DOHH2 (cell line): ENCODE measurements around the gene AGXT.

Experiments
- H3F3A ChIP-seq: fragments of 200-600 bp; sonication (generic), shearing (Covaris generic); 2 replicates; pipeline ENCODE4 v1.6.0; 2016; ENCODE audit warnings: antibody characterized with exemption, mild to moderate bottlenecking; ENCODE audit not compliant: control insufficient read depth, insufficient read depth
- H3K27ac ChIP-seq: fragments of 200-600 bp; sonication (generic); 2 replicates; pipeline ENCODE4 v1.5.1; 2014; ENCODE audit warnings: low read depth, mild to moderate bottlenecking, low read length, moderate library complexity
- H3K27me3 ChIP-seq: fragments of 200-600 bp; sonication (generic); 2 replicates; pipeline ENCODE4 v1.6.1; 2014; ENCODE audit warnings: mild to moderate bottlenecking, low read length, mixed read lengths; ENCODE audit not compliant: control insufficient read depth
- H3K36me3 ChIP-seq: fragments of 200-600 bp; sonication (generic); 2 replicates; pipeline ENCODE4 v1.6.1; 2014; ENCODE audit warnings: mild to moderate bottlenecking, low read length, moderate library complexity, mixed read lengths; ENCODE audit not compliant: control insufficient read depth
- H3K4me1 ChIP-seq: fragments of 200-600 bp; sonication (generic); 2 replicates; pipeline ENCODE4 v1.6.1; 2014; ENCODE audit warnings: mild to moderate bottlenecking, low read length, mixed read lengths; ENCODE audit not compliant: control insufficient read depth
- H3K4me2 ChIP-seq: fragments of 200-600 bp; sonication (generic); 2 replicates; pipeline ENCODE4 v1.6.0; 2014; ENCODE audit warnings: mild to moderate bottlenecking, low read length, moderate library complexity
- H3K4me3 ChIP-seq: fragments of 200-600 bp; sonication (generic); 2 replicates; pipeline ENCODE4 v1.5.1; 2014; ENCODE audit warnings: mild to moderate bottlenecking, low read length, mixed read lengths
- H3K79me2 ChIP-seq: fragments of 200-600 bp; sonication (generic); 2 replicates; pipeline ENCODE4 v1.6.1; 2014; ENCODE audit warnings: mild to moderate bottlenecking, low read length, mixed read lengths; ENCODE audit not compliant: control insufficient read depth
- H3K9me2 ChIP-seq: fragments of 200-600 bp; sonication (generic); replicated peaks from 2 replicates; pipeline ENCODE4 v1.6.1; 2014; ENCODE audit warnings: mild to moderate bottlenecking, low read length, mixed read lengths; ENCODE audit not compliant: control insufficient read depth
- H3K9me3 ChIP-seq: fragments of 200-600 bp; sonication (generic); 2 replicates; pipeline ENCODE4 v1.6.1; 2014; ENCODE audit warnings: antibody characterized with exemption, low read length, mixed read lengths; ENCODE audit not compliant: control insufficient read depth, insufficient read depth
- H4K20me1 ChIP-seq: fragments of 200-600 bp; sonication (generic); 2 replicates; pipeline ENCODE4 v1.6.0; 2014; ENCODE audit warnings: low read depth, mild to moderate bottlenecking, antibody characterized with exemption, low read length, moderate library complexity; ENCODE audit not compliant: control insufficient read depth, insufficient read depth
- CTCF ChIP-seq: fragments of 200-600 bp; sonication (generic); IDR thresholded peaks from one replicate; pipeline ENCODE4 v1.5.1; 2014; ENCODE audit warnings: antibody characterized with exemption, mild to moderate bottlenecking, low read depth, low read length; ENCODE audit not compliant: poor library complexity, severe bottlenecking
- EZH2phosphoT487 ChIP-seq: fragments of 200-600 bp; sonication (generic); IDR thresholded peaks from 2 replicates; pipeline ENCODE4 v1.6.1; 2017; ENCODE audit warnings: borderline replicate concordance, mild to moderate bottlenecking, antibody characterized with exemption, low read length, moderate library complexity, mixed read lengths

The AGXT gene

GRCh38 chr2:240850026-240850425 is 18.6 kb upstream of the AGXT start:
- no peak overlapping the region for H3K4me2 ChIP-seq
- no peaks in the 10 kb centered on the region for H3K79me2 ChIP-seq
- TF ChIP-seq CTCF (no peak), EZH2phosphoT487 (no peak)
- no peaks in the 10 kb centered on the region for H3K9me2 ChIP-seq
- no peaks in the 10 kb centered on the region for H3K27me3 ChIP-seq
- H3K4me1 ChIP-seq, result no peaks in the 10 kb centered on the region
- no peaks in the 10 kb centered on the region for H3K36me3 ChIP-seq
- H3K27ac ChIP-seq, result no peak overlapping the region
- H3K9me3 ChIP-seq, result peaks cover 5% of the 10 kb centered on the region; the same call in 1 of the 2 replicates
- no peaks in the 10 kb centered on the region for H3F3A ChIP-seq
- H3K4me3 ChIP-seq, result no peak overlapping the region
- no peaks in the 10 kb centered on the region for H4K20me1 ChIP-seq

- no peaks in the 10 kb centered on the region for H3K9me2 ChIP-seq
- H3K4me1 ChIP-seq, result no peaks in the 10 kb centered on the region
- no peak overlapping the region for H3K27ac ChIP-seq
- no peaks in the 10 kb centered on the region for H3K79me2 ChIP-seq
- peaks cover 5% of the 10 kb centered on the region; the same call in 1 of the 2 replicates for H3K9me3 ChIP-seq
- no peaks in the 10 kb centered on the region for H4K20me1 ChIP-seq
- no peak overlapping the region for H3K4me2 ChIP-seq
- no peaks in the 10 kb centered on the region for H3K27me3 ChIP-seq
- H3F3A ChIP-seq, result no peaks in the 10 kb centered on the region
- H3K36me3 ChIP-seq, result no peaks in the 10 kb centered on the region
- H3K4me3 ChIP-seq, result no peak overlapping the region
- TF ChIP-seq CTCF, result no peak
- TF ChIP-seq EZH2phosphoT487, result no peak
Measured at GRCh38 chr2:240850756-240851077, 17.9 kb upstream of the AGXT start.

- Histone ChIP-seq H3K27ac (no peak overlapping the region), H3K4me3 (no peak overlapping the region), H3K36me3 (no peaks in the 10 kb centered on the region), H3K9me2 (no peaks in the 10 kb centered on the region), H3K79me2 (no peaks in the 10 kb centered on the region), H3K27me3 (no peaks in the 10 kb centered on the region), H3K4me2 (no peak overlapping the region), H3F3A (no peaks in the 10 kb centered on the region), H4K20me1 (no peaks in the 10 kb centered on the region), H3K9me3 (peaks cover 5% of the 10 kb centered on the region; the same call in 1 of the 2 replicates), H3K4me1 (no peaks in the 10 kb centered on the region)
- TF ChIP-seq EZH2phosphoT487 (no peak), CTCF (peak; percentile 89)
Measured at GRCh38 chr2:240851078-240851991, 17.3 kb upstream of the AGXT start.
